Stomach (tissue), 9 donors: ENCODE measurements around the gene RSPH9. TPM values are rescaled to one million over a fixed set of nuclear protein-coding genes. Genes with fewer than 3 reads are reported as not detected.

Experiments
- DNase-seq, 2 donors: peaks; one replicate each; pipeline versions ENCODE4 v3.0.0 to v3.0.0-alpha.2; 2013 to 2019
- H3K27ac ChIP-seq, 5 donors: fragments of 200-600 bp in 4 of 5; sonication (generic) in 4 of 5; one replicate each; pipeline ENCODE4 v1.5.1; 2013 to 2019; ENCODE audit warnings: mild to moderate bottlenecking in 1 of 5, moderate library complexity in 1 of 5
- H3K27me3 ChIP-seq, 3 donors: fragments of 200-600 bp; sonication (generic); one replicate each; pipeline ENCODE4 v1.5.1; 2017 to 2019; ENCODE audit warnings: mixed run types in 1 of 3
- H3K36me3 ChIP-seq, 4 donors: fragments of 200-600 bp; sonication (generic); 1 replicate in 3 of 4; 2 replicates in 1 of 4; pipeline ENCODE4 v1.5.1; 2016 to 2019
- H3K4me1 ChIP-seq, 4 donors: fragments of 200-600 bp; sonication (generic); one replicate each; pipeline ENCODE4 v1.5.1; 2016 to 2019
- H3K4me3 ChIP-seq, 4 donors: fragments of 200-600 bp; sonication (generic) in 3 of 4; one replicate each; pipeline ENCODE4 v1.5.1; 2016 to 2019; ENCODE audit warnings: mild to moderate bottlenecking in 1 of 4
- H3K9me3 ChIP-seq, 4 donors: fragments of 200-600 bp; sonication (generic); one replicate each; pipeline ENCODE4 v1.5.1; 2016 to 2019
- CTCF ChIP-seq, 7 experiments: fragments of 450-650 bp in 4 of 7; fragments of 200-600 bp in 3 of 7; sonication (generic) in 3 of 7; IDR thresholded peaks; one replicate each; pipeline ENCODE4 v1.5.1; 2016 to 2019; ENCODE audit warnings: antibody characterized with exemption in 7 of 7, control low read depth in 2 of 7, mild to moderate bottlenecking in 1 of 7
- EP300 ChIP-seq: sonication (generic); formaldehyde crosslinking; IDR thresholded peaks from one replicate; pipeline ENCODE4 v1.6.1; 2017; ENCODE audit warnings: antibody characterized with exemption
- POLR2A ChIP-seq, 4 donors: fragments of 450-650 bp; IDR thresholded peaks; one replicate each; pipeline ENCODE4 v1.6.1; 2016; ENCODE audit warnings: antibody characterized with exemption in 4 of 4, control low read depth in 2 of 4, mild to moderate bottlenecking in 1 of 4, moderate library complexity in 1 of 4
- POLR2AphosphoS5 ChIP-seq, 3 donors: sonication (generic); formaldehyde crosslinking; IDR thresholded peaks; one replicate each; pipeline ENCODE4 v1.6.1; 2016; ENCODE audit warnings: antibody characterized with exemption in 3 of 3
- WGBS, 5 donors: extraction: QIAGEN DNeasy Blood & Tissue Kit in 3 of 5; methylation state at CpG; one replicate each; pipeline versions ENCODE4 v1.1.5 to v1.1.7; 2013 to 2018; 5-methylcytosine and 5-hydroxymethylcytosine counted together
- intact Hi-C: fragments of 100-400 bp; cut with DNase I; formaldehyde crosslinking; loops from one replicate; pipeline ENCODE4 v1.15.1; 2023; ENCODE audit warnings: low total_unique reads
- polyA plus RNA-seq, 3 donors: library from polyadenylated mRNA; stranded (reverse); fragments of 200-250 nt; gene quantifications; one replicate each; pipeline ENCODE4 v1.2.3, GENCODE V29; 2013
- total RNA-seq, 5 donors: library from RNA; depleted of rRNA; stranded (reverse); fragments of >200 nt; gene quantifications; one replicate each; pipeline versions ENCODE4 v1.1.0 to v1.2.3, GENCODE V29; 2014 to 2016
- donor health status: healthy with polysubstance abuse.
- donor health status: Bipolar disorder and iron deficiency.
- donor health status: healthy.

Gene RSPH9
- total and polyA plus RNA-seq, 8 donors, result 0.18 to 0.92 (median 0.42) TPM; not detected in 4

- Histone ChIP-seq H3K4me1 (no peaks in the 10 kb centered on the region), H3K36me3 (peaks cover 19 to 76% (median 61%) of the 10 kb centered on the region in 4 donors), H3K27me3 (no peaks in the 10 kb centered on the region), H3K27ac (no peak overlapping the region), H3K9me3 (no peaks in the 10 kb centered on the region), H3K4me3 (no peak overlapping the region)
- intact Hi-C loops, result no loop called here
- 68 to 76% (median 73%) methylated on average over 3 of the region's 3 CpGs for WGBS, 5 donors
- no peak for DNase-seq
- no peak for TF ChIP-seq POLR2AphosphoS5 (IDR thresholded peaks at IDR 0.05)
- no peak for TF ChIP-seq POLR2A (IDR thresholded peaks at IDR 0.05)
- no peak for TF ChIP-seq CTCF (IDR thresholded peaks at IDR 0.05)
- no peak for TF ChIP-seq EP300
Measured at GRCh38 chr6:43614396-43614730, 30.5 kb upstream of the RSPH9 start.

GRCh38 chr6:43616725-43617472 is 27.9 kb upstream of the RSPH9 start:
- no peak for DNase-seq
- Histone ChIP-seq H3K27me3 (no peaks in the 10 kb centered on the region), H3K27ac (no peak overlapping the region), H3K4me3 (no peak overlapping the region), H3K4me1 (no peaks in the 10 kb centered on the region), H3K9me3 (no peaks in the 10 kb centered on the region), H3K36me3 (peaks cover 22 to 83% (median 69%) of the 10 kb centered on the region in 4 donors)
- intact Hi-C loops, result no loop called here
- no peak for TF ChIP-seq POLR2A (IDR thresholded peaks at IDR 0.05)
- TF ChIP-seq POLR2AphosphoS5 (IDR thresholded peaks at IDR 0.05), result no peak
- no peak for TF ChIP-seq CTCF (IDR thresholded peaks at IDR 0.05)
- TF ChIP-seq EP300, result no peak
- WGBS, 5 donors, result 81 to 91% (median 81%) methylated on average over 9 of the region's 9 CpGs

- H3K4me1 ChIP-seq, result peaks cover 0 to 11% (median 3%) of the 10 kb centered on the region in 4 donors
- H3K27me3 ChIP-seq, result no peaks in the 10 kb centered on the region
- TF ChIP-seq POLR2A (IDR thresholded peaks at IDR 0.05) (no peak), CTCF (IDR thresholded peaks at IDR 0.05) (no peak), EP300 (no peak), POLR2AphosphoS5 (IDR thresholded peaks at IDR 0.05) (no peak)
- 88 to 97% (median 93%) methylated on average over 11 to 12 of the region's 12 CpGs for WGBS, 5 donors
- intact Hi-C loops, result no loop called here
- H3K9me3 ChIP-seq, result no peaks in the 10 kb centered on the region
- no peak overlapping the region for H3K27ac ChIP-seq
- no peak for DNase-seq
- H3K36me3 ChIP-seq, result peaks cover 53 to 87% (median 81%) of the 10 kb centered on the region in 4 donors
- H3K4me3 ChIP-seq, result no peak overlapping the region
Measured at GRCh38 chr6:43621078-43621835, 23.6 kb upstream of the RSPH9 start.

GRCh38 chr6:43621836-43622180 is 23.0 kb upstream of the RSPH9 start:
- TF ChIP-seq POLR2AphosphoS5 (IDR thresholded peaks at IDR 0.05), result no peak
- no peak for TF ChIP-seq POLR2A (IDR thresholded peaks at IDR 0.05)
- TF ChIP-seq CTCF (IDR thresholded peaks at IDR 0.05), result no peak
- no peak for TF ChIP-seq EP300
- Histone ChIP-seq H3K36me3 (peaks cover 53 to 91% (median 82%) of the 10 kb centered on the region in 4 donors), H3K4me1 (peaks cover 1 to 16% (median 7%) of the 10 kb centered on the region in 4 donors), H3K4me3 (no peak overlapping the region), H3K9me3 (no peaks in the 10 kb centered on the region), H3K27me3 (no peaks in the 10 kb centered on the region), H3K27ac (no peak overlapping the region)
- intact Hi-C loops, result no loop called here
- no peak for DNase-seq
- WGBS, 5 donors, result 87 to 96% (median 94%) methylated on average over 10 of the region's 10 CpGs
